Endothelial cell (in vitro differentiated cells): ENCODE data around the gene DNAH10. TPM values are rescaled to one million over a fixed set of nuclear protein-coding genes. Genes with fewer than 3 reads are reported as not detected.

Source experiments
- DNase-seq: peaks from one replicate; pipeline ENCODE4 v3.0.0; 2021; ENCODE audit warnings: low spot score
- H3K27ac Mint-ChIP-seq: one replicate; pipeline ENCODE4 v1.8.0; 2021; ENCODE audit warnings: mixed read lengths, inconsistent platforms; ENCODE audit not compliant: unreplicated experiment
- H3K27me3 Mint-ChIP-seq: one replicate; pipeline ENCODE4 v1.8.0; 2021; ENCODE audit warnings: mild to moderate bottlenecking, moderate library complexity, mixed read lengths, inconsistent platforms; ENCODE audit not compliant: unreplicated experiment
- H3K36me3 Mint-ChIP-seq: one replicate; pipeline ENCODE4 v1.8.0; 2021; ENCODE audit warnings: mild to moderate bottlenecking, low read depth, mixed read lengths, inconsistent platforms; ENCODE audit not compliant: unreplicated experiment
- H3K4me1 Mint-ChIP-seq: one replicate; pipeline ENCODE4 v1.8.0; 2021; ENCODE audit warnings: mild to moderate bottlenecking, mixed read lengths, inconsistent platforms; ENCODE audit not compliant: unreplicated experiment
- H3K4me3 Mint-ChIP-seq: one replicate; pipeline ENCODE4 v1.8.0; 2021; ENCODE audit warnings: mild to moderate bottlenecking, mixed read lengths, inconsistent platforms; ENCODE audit not compliant: unreplicated experiment
- H3K9me3 Mint-ChIP-seq: one replicate; pipeline ENCODE4 v1.8.0; 2021; ENCODE audit warnings: mixed read lengths, inconsistent platforms; ENCODE audit not compliant: unreplicated experiment
- CTCF ChIP-seq: fragments of 200-600 bp; sonication (generic); IDR thresholded peaks from one replicate; pipeline ENCODE4 v1.5.0; 2021; ENCODE audit warnings: antibody characterized with exemption; ENCODE audit not compliant: unreplicated experiment
- total RNA-seq: library from RNA; stranded (reverse); fragmentation: NEBNext Ultra II Directional; extraction: Animal tissue kit (Norgen Biotek cat#: 25700); gene quantifications from one replicate; pipeline ENCODE4 v1.2.1, GENCODE V29; 2021; ENCODE audit not compliant: unreplicated experiment

The DNAH10 gene
- total RNA-seq, 1 donor from 2014 or later = 1.2 TPM

DNA sequence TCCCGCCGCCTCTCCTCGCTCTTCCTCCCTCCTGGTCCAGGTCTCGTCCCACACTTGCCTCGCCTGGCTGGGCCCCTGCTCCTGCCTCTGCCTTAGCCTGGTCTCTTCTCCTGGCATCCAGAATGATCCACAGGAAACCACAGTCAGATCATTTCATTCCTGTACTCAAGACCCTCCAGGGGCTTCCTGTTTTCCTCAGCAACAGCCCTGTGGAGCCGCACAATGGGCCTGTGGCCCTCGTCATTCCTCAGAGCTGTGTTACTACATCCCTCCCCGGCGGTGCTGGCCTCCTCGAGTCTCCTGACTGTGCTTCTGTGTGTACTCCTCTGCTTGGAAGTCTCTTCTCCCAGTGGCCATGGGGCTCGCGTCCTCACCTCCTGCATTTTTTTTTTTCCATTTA lies 29.9 kb upstream of the DNAH10 start:
- Mint-ChIP-seq H3K27ac (peak overlapping the region; percentile 100), H3K27me3 (peaks cover 4% of the 10 kb centered on the region), H3K4me1 (peaks cover 25% of the 10 kb centered on the region), H3K9me3 (no peaks in the 10 kb centered on the region), H3K36me3 (peaks cover 53% of the 10 kb centered on the region), H3K4me3 (peak overlapping the region; percentile 38)
- TF ChIP-seq CTCF = no peak
- peak; percentile 65 for DNase-seq

GRCh38 chr12:123733229-123733628 lies 28.9 kb upstream of the DNAH10 start:
- H3K27ac Mint-ChIP-seq = peak overlapping the region; percentile 74
- DNase-seq = no peak

GRCh38 chr12:123734268-123734667 lies 27.8 kb upstream of the DNAH10 start:
- H3K27me3 Mint-ChIP-seq = peaks cover 7% of the 10 kb centered on the region
- H3K4me1 Mint-ChIP-seq = peaks cover 25% of the 10 kb centered on the region
- H3K27ac Mint-ChIP-seq = no peak overlapping the region
- H3K36me3 Mint-ChIP-seq = peaks cover 46% of the 10 kb centered on the region
- H3K4me3 Mint-ChIP-seq = no peak overlapping the region
- no peak for TF ChIP-seq CTCF
- DNase-seq = no peak
- H3K9me3 Mint-ChIP-seq = no peaks in the 10 kb centered on the region

More at GRCh38 chr12:123733229-123733628, 28.9 kb upstream of the DNAH10 start:
- Mint-ChIP-seq H3K4me1 (peaks cover 25% of the 10 kb centered on the region), H3K36me3 (peaks cover 56% of the 10 kb centered on the region), H3K4me3 (peak overlapping the region; percentile 40), H3K27me3 (peaks cover 7% of the 10 kb centered on the region), H3K9me3 (no peaks in the 10 kb centered on the region)
- no peak for TF ChIP-seq CTCF

DNA sequence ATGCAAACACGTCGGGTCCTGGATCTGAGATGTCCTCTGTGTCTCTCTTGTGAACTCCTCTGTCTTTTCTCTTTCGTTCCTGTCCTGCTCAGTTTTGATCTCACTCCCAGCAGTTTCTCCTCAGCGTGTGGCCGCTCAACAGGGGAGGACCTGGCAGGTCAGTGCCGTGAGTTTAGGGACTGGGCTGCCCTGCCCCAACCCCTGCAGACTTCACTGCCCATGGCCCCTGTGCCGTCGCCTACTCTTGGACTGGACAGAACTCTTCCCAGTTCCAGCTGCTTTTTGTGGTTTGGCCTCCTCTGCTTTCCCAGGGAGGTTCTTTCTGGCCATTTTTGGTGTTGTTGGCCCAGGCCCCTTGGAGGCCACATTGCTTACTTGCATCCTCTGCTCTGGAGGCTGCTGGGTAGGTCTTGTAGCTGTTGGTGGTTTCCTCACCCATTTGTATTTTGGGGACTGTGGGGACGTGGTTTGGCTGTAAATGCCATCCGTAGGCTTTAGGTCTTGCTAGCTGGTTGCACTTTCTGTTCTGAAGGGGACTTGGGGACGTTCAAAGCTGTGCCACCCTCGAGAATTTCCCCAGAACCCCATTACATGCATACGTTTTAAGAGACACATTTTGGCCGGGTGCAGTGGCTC lies 20.0 kb upstream of the DNAH10 start:
- no peak overlapping the region for H3K27ac Mint-ChIP-seq
- peaks cover 41% of the 10 kb centered on the region for H3K36me3 Mint-ChIP-seq
- no peaks in the 10 kb centered on the region for H3K4me1 Mint-ChIP-seq
- H3K4me3 Mint-ChIP-seq = peak overlapping the region; percentile 35
- peaks cover 3% of the 10 kb centered on the region for H3K27me3 Mint-ChIP-seq
- no peaks in the 10 kb centered on the region for H3K9me3 Mint-ChIP-seq
- DNase-seq = no peak
- TF ChIP-seq CTCF = no peak

DNA sequence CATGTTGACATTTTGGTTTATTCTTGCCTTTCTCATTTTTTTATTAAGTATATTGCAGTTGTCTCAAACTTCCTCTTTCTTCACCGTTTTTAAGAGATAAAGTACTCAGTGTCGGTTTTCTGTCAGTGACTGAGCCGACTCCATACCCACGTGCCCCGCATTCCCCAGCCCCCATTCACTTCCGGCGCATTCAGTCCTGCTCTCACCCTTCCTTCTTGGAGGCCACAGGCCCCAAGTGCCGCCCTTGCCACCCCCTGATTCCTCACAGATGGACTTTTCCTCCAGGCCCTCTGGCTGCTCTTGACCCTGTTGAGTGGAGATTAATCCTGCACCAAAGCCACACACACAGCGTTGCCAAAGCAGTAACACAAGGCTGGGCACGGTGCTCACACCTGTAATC lies 19.1 kb upstream of the DNAH10 start:
- TF ChIP-seq CTCF = no peak
- Mint-ChIP-seq H3K4me3 (peak overlapping the region; percentile 56), H3K27ac (no peak overlapping the region), H3K9me3 (no peaks in the 10 kb centered on the region), H3K4me1 (no peaks in the 10 kb centered on the region), H3K36me3 (peaks cover 43% of the 10 kb centered on the region), H3K27me3 (no peaks in the 10 kb centered on the region)
- DNase-seq = no peak
